ENCODE results near the gene ZC3HAV1. TPM values are rescaled to one million over a fixed set of nuclear protein-coding genes. Genes with fewer than 3 reads are reported as not detected.
A peak's percentile ranks its signal among the peaks of the same experiment; 100 is the strongest.

Gene ZC3HAV1
- total RNA-seq, 2 donors from 2014 or later = 67.6 to 76.0 TPM

DNA sequence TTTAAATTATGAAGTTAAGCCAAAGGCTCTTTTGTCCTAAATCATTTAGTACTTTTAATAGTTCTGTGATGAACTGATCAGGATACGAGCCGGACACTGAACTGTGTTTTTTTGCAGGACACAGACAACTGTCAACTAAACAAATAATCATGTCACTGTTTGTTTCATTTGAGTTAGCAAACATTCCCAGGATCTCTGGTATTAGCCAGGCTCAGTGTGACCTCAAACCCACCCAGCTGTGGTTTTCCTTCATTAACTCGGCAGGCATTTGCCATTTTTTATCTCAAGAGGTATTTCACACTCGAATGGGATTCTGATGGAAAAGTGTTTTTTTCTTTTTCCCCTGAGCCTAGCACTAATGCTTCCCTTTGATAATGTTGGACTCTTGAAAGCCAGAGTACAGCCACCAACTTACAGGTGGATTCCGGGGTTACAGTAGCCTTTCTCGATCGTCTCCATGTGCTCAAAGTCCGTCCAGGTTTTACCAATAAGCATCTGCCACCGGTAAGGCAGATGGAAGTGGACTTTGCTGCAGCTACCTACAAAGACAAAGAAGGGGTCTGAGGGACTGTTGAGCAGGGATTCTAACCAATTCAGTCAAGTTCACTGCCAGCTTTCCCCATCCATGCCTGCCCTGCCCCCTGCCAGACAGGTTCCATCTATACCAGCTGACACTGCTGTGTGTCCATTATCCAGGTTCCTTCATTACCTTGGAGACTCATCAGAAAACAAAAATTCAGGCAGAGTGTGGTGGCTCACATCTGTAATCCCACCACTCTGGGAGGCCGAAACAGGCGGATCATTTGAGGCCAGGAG lies 33.4 kb downstream of the ZC3HAV1 start:
- H3K27ac Mint-ChIP-seq = peak overlapping the region; percentile 69
- Histone ChIP-seq H3K27ac (ENCODE audit: low read depth, low read length) (no peak overlapping the region), H3K9me3 (ENCODE audit: control insufficient read depth, low read length) (no peaks in the 10 kb centered on the region), H3K4me3 (ENCODE audit: low read length) (no peak overlapping the region), H3K27me3 (ENCODE audit: control insufficient read depth, insufficient read depth, low read length, poor library complexity, severe bottlenecking) (no peaks in the 10 kb centered on the region), H3K36me3 (ENCODE audit: control insufficient read depth, insufficient read depth, low read length) (peaks cover 85% of the 10 kb centered on the region), H3K4me1 (ENCODE audit: control insufficient read depth, insufficient read depth, low read length) (peaks cover 3% of the 10 kb centered on the region), H3K9ac (ENCODE audit: extremely low read depth, low read length, poor library complexity, severe bottlenecking) (no peak overlapping the region)
- H3K4me1 Mint-ChIP-seq = peaks cover 15% of the 10 kb centered on the region
- no peak for DNase-seq
- peaks cover 88% of the 10 kb centered on the region for H3K36me3 Mint-ChIP-seq (ENCODE audit: low read depth)
- no peak overlapping the region for H3K4me3 Mint-ChIP-seq
- 88 to 93% methylated on average over 7 to 11 of the region's 11 CpGs for WGBS, 2 experiments (ENCODE audit: insufficient coverage in 1 of 2, insufficient read length in 1 of 2)
- TF ChIP-seq, protein P1, sequence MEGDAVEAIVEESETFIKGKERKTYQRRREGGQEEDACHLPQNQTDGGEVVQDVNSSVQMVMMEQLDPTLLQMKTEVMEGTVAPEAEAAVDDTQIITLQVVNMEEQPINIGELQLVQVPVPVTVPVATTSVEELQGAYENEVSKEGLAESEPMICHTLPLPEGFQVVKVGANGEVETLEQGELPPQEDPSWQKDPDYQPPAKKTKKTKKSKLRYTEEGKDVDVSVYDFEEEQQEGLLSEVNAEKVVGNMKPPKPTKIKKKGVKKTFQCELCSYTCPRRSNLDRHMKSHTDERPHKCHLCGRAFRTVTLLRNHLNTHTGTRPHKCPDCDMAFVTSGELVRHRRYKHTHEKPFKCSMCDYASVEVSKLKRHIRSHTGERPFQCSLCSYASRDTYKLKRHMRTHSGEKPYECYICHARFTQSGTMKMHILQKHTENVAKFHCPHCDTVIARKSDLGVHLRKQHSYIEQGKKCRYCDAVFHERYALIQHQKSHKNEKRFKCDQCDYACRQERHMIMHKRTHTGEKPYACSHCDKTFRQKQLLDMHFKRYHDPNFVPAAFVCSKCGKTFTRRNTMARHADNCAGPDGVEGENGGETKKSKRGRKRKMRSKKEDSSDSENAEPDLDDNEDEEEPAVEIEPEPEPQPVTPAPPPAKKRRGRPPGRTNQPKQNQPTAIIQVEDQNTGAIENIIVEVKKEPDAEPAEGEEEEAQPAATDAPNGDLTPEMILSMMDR (conservative IDR thresholded peaks at IDR 0.05) = no peak
- H3K27me3 Mint-ChIP-seq (ENCODE audit: insufficient read depth) = no peaks in the 10 kb centered on the region
- no peaks in the 10 kb centered on the region for H3K9me3 Mint-ChIP-seq

DNA sequence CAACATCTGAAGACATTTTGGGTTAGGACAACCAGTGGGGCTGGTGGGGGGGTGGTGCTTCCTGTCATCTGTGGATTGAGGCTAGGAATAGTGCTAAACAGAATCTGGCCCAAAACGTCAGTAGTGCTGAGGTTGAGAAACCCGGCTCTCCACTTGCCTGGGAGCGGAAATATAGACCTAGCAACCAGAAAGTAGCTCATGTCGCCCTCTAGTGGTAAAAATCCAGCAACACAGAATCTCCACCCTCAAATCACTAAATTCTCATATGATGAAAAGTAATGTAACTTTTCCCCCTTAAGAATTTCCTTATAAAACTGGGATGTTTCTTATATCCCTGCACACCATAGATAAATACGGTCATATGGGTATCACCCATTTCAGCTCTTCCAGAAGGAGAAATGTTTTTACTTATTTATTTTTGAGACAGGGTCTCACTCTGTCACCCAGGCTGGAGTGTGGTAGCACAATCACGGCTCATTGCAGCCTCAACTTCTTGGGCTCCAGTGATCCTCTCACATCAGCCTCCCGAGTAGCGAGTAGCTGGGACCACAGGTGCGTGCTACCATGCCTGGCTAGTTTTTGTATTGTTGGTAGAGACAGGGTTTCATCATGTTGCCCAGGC lies 34.4 kb downstream of the ZC3HAV1 start:
- Mint-ChIP-seq H3K36me3 (ENCODE audit: low read depth) (peaks cover 83% of the 10 kb centered on the region), H3K9me3 (no peaks in the 10 kb centered on the region)

DNA sequence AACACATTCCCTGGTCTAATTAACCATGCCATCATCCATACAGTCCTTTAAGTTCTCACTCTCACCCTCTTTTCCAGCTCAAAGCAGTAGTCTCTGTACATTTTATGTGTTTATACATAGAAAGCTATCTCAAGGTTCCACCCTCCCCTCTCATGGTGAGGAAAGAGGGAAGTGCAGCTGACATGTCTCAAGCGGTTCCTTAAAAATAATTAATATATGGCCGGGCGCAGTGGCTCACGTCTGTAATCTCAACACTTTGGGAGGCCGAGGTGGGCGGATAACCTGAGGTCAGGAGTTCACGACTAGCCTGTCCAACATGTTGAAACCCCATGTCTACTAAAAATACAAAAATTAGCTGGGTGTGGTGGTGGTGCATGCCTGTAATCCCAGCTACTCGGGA lies 36.7 kb downstream of the ZC3HAV1 start:
- H3K27ac ChIP-seq (ENCODE audit: low read depth, low read length) = no peak overlapping the region
- peaks cover 80% of the 10 kb centered on the region for H3K36me3 Mint-ChIP-seq (ENCODE audit: low read depth)
- H3K4me3 Mint-ChIP-seq = no peak overlapping the region
- H3K27ac Mint-ChIP-seq = no peak overlapping the region
- H3K9ac ChIP-seq (ENCODE audit: extremely low read depth, low read length, poor library complexity, severe bottlenecking) = no peak overlapping the region
- H3K9me3 ChIP-seq (ENCODE audit: control insufficient read depth, low read length) = no peaks in the 10 kb centered on the region
- no peaks in the 10 kb centered on the region for H3K27me3 Mint-ChIP-seq (ENCODE audit: insufficient read depth)
- no peaks in the 10 kb centered on the region for H3K9me3 Mint-ChIP-seq
- TF ChIP-seq, protein P1 (conservative IDR thresholded peaks at IDR 0.05) = no peak
- 97 to 100% methylated on average over 8 of the region's 8 CpGs for WGBS, 2 experiments (ENCODE audit: insufficient coverage in 1 of 2, insufficient read length in 1 of 2)
- peaks cover 83% of the 10 kb centered on the region for H3K36me3 ChIP-seq (ENCODE audit: control insufficient read depth, insufficient read depth, low read length)
- no peak overlapping the region for H3K4me3 ChIP-seq (ENCODE audit: low read length)
- peaks cover 11% of the 10 kb centered on the region for H3K4me1 Mint-ChIP-seq
- H3K4me1 ChIP-seq (ENCODE audit: control insufficient read depth, insufficient read depth, low read length) = peaks cover 3% of the 10 kb centered on the region
- H3K27me3 ChIP-seq (ENCODE audit: control insufficient read depth, insufficient read depth, low read length, poor library complexity, severe bottlenecking) = no peaks in the 10 kb centered on the region
- DNase-seq = no peak

More for the DNA sequence above, 34.4 kb downstream of the ZC3HAV1 start:
- H3K36me3 ChIP-seq (ENCODE audit: control insufficient read depth, insufficient read depth, low read length) = peaks cover 83% of the 10 kb centered on the region
- peaks cover 3% of the 10 kb centered on the region for H3K4me1 ChIP-seq (ENCODE audit: control insufficient read depth, insufficient read depth, low read length)
- 57 to 58% methylated on average over 2 to 9 of the region's 9 CpGs for WGBS, 2 experiments (ENCODE audit: insufficient coverage in 1 of 2, insufficient read length in 1 of 2)
- TF ChIP-seq, protein P1 (conservative IDR thresholded peaks at IDR 0.05) = peak; percentile 90
- no peak overlapping the region for H3K4me3 ChIP-seq (ENCODE audit: low read length)
- Mint-ChIP-seq H3K27ac (peak overlapping the region; percentile 89), H3K27me3 (ENCODE audit: insufficient read depth) (no peaks in the 10 kb centered on the region), H3K4me3 (no peak overlapping the region), H3K4me1 (peaks cover 13% of the 10 kb centered on the region)
- H3K9ac ChIP-seq (ENCODE audit: extremely low read depth, low read length, poor library complexity, severe bottlenecking) = no peak overlapping the region
- H3K27ac ChIP-seq (ENCODE audit: low read depth, low read length) = no peak overlapping the region
- no peaks in the 10 kb centered on the region for H3K27me3 ChIP-seq (ENCODE audit: control insufficient read depth, insufficient read depth, low read length, poor library complexity, severe bottlenecking)
- H3K9me3 ChIP-seq (ENCODE audit: control insufficient read depth, low read length) = no peaks in the 10 kb centered on the region
- DNase-seq = peak; percentile 84
